HG03175 (cell line): ENCODE measurements around the gene CBX2.

Source experiments
- ATAC-seq: cut with Tn5 transposase; IDR thresholded peaks from one replicate; pipeline ENCODE4 v1.9.1; 2021; ENCODE audit warnings: mild to moderate bottlenecking, moderate library complexity; ENCODE audit not compliant: unreplicated experiment

Gene CBX2

DNA sequence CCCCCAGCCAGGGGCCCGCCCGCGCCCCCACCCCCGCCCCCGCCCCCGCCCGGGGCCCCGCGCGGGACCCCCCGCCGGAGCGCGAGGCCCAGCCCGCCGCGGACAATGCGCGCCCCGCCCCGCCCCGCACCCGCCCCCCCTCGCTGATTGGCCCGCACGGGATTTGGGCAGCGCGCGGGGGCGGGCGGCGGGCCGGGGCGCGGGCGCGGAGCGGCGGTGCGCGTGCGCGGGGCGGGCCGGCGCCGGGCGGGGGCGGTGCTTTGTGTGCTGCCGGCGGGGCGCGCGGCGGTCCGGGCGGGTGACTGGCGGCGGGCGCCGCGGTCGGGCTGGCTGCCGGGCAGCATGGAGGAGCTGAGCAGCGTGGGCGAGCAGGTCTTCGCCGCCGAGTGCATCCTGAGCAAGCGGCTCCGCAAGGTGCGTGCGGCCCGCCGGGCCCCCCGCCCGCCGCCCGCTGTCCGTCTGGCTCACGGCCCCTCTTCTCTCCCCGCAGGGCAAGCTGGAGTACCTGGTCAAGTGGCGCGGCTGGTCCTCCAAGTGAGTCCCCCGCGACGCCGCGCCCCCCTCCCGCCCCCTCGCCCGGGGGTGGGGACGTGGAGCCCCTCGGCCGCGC, at the start of gene CBX2:
Gene CBX2, plus strand, starts transcription at position 255 of the 610 bp plus-strand sequence. Its CDS starts 88 bp downstream, at position 343.
- ATAC-seq = peak; percentile 70

DNA sequence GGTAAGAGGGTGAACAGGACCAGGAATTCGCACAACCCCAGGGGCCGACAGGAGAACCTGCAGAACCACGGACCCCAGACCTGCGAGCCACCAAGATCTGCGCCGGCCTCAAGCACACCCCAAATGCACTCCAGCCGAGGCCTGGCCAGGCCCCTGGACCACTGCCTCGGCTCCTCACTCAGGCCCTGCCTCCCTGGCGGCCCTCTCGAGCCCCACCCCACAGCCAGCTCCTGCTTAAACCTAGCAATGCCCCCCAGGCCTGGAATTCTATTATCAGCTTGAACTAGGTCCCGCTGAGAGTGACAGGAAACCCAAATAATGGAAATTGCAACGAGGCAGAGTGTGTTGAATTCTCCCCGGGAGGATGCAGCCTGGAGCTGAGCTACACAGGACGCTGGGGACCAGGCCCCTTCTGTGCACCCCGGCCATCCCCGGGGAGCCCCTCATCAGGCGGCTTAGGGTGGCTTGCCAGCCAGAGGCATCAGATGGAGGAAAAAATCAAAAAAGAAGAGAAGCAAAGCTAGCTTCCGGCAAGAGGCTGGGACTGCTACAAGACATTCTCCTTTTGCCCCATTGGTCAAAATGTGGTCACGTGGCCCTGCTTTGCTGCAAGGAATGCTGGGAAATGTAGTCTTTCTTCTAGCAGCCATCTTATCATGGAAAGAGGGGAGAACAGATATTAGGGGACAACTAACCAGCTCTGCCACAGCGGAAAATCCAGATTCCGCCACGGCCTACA, 49.6 kb upstream of the CBX2 start:
- no peak for ATAC-seq

DNA sequence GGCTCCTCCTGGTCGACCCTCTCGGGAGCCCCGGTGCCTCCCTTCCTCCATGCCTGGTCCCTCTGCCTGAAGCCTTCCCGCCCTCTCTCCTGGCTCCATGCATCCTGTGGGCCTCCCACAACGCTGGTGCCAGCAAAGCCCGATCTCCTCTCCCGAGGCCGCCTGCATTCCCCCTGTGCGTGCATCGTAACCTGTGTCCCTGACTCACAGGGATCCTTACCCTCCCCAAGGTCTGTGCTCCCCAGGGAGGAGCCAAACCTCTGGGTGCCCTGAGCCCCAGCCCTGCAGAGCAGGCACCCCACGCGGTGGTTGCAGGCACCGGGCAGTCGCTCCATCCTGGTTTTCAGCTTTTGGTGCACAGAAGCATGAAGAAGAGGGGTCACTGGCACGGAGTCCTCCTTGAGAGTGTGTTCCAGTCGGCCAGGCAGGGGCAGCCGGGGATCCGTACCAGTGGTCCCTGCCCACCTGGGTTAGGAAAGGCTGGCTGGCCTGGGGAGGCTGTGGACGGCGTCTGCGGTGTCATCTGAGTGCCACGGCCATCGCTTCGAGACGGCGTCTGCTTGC, 49.0 kb upstream of the CBX2 start:
- ATAC-seq = no peak

DNA sequence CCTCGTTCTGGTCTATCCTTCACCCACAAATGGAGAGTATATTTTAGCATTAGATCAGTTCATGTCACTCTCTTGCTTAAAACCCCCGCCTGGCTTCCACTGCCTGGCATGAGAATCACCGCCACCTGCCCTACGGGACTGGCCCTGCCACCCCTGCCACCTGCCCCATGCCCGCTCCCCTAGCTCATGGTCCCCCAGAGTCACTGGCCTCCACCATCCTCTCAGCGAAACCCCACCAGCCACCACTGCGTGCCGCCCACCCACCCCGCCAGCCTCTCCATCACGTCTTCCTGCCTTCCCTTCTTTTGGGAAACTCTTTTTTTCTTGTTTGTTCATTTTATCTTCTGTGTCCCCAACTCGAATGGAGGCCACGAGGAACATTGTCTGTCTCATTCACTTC, 48.2 kb upstream of the CBX2 start:
- no peak for ATAC-seq

DNA sequence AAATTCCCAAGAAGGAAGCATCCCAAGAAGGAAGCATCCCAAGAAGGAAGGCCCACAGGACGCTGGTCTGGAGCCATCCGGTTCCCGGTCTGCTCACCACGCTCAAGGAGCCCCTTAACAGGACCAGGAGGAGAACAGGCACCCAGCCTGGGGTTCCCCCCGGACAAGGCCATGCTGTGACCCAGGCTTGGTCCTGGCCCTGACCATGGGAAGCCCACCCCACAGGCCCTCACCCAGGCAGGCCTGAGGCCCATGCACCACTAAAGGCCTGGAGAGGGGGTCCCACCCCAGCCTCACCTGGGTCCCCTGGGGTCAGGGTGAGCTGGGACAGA, 47.5 kb upstream of the CBX2 start:
- ATAC-seq = no peak

DNA sequence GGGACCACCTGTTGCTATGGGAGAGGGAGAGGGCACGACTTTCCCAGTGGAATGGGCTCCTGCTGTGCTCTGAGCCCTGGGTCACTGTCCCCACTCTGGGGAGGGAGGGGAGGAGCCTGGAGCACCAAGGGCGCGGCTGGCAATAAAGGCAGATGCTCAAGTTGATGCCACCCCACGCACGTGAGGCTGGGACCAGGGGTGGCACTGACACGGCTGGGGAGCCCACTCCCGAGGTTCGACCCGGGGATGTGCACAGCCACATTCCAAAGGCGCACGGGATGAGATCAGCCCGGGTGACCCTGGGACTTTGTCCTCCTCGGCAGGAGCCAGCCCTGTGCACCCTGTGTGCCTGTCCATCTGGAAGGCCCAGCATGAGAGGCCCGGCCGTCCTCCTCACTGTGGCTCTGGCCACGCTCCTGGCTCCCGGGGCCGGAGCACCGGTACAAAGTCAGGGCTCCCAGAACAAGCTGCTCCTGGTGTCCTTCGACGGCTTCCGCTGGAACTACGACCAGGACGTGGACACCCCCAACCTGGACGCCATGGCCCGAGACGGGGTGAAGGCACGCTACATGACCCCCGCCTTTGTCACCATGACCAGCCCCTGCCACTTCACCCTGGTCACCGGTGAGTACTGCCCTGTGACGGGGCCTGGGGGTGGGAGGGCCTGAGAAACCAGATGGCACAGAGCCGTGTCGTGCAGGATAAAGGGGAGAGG, 47.0 kb upstream of the CBX2 start, which contains the start of gene ENPP7:
Gene ENPP7, plus strand, starts transcription at position 175 of the 715 bp plus-strand sequence. Its CDS starts 197 bp downstream, at position 372.
- no peak for ATAC-seq

DNA sequence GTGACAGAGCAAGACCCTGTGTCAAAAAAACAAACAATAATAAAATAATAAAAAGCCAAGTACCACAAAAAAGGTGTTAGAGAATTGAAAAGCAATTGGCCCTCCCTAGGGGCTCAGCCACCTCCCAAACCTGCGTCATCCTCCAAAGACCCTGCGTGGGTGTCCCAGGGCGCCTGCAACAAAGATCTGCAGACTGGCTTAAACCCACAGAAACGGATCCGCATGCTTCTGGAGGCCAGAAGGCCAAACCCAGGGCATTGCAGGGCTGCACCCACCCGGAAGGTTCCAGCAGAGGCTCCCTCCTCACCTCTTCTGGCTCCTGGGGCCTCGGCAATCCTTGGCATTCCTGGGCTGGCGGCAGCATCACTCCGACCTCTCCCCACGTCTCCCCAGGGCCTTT, 45.7 kb upstream of the CBX2 start:
- no peak for ATAC-seq

DNA sequence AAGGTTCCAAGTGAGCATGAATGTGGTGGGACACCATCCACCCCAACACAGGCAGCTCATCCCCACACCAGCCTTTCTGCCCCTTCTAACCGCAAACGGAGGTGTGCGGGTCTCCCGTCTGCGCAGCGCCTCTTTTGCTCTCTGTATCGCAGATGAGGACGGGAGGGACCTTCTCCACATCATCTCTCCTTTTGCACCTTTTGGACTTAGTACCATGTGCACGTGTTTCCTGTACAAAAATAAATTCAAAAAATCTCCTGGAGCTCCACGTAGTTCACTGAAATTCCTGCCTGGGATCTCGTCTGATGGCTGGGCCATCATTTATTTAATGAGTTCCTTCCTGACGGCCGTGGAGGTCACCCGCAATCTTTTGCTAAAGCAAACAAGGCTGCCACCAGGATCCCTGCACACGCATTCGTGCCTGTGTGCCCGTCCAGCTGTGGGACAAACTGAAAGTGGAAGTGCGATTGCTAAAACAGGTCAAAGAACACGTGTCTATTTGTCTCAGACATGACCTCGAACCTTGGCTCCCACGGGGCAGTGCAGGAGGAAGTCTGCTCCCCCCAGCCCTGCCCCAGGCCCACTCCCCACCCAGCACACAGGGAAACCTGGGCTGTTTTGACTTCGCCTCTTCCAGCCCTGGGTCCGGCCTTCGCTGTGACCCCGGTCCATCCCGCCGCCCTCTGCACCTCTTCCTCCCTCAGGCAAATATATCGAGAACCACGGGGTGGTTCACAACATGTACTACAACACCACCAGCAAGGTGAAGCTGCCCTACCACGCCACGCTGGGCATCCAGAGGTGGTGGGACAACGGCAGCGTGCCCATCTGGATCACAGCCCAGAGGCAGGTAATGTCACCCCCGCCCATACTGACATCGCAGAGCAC, 44.9 kb upstream of the CBX2 start:
- ATAC-seq = no peak

DNA sequence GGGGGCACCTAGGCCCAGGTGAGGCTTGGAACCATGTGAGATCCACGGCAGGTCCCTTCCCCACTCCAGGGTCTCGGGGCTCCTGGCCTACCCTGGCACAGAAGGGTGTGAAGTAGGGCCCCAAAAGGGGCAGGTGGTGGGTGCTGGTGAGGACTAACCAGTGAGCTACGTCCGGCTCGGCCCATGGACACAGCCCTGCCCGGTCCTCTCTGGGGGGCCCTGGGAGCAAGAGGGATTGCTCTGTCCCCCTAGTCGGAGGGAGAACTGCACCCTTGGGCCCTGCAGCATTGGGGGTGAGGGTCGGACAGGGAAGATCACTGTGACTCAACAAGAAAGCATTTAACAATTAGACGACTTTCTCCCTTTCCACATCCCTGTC, 44.3 kb upstream of the CBX2 start:
- no peak for ATAC-seq

DNA sequence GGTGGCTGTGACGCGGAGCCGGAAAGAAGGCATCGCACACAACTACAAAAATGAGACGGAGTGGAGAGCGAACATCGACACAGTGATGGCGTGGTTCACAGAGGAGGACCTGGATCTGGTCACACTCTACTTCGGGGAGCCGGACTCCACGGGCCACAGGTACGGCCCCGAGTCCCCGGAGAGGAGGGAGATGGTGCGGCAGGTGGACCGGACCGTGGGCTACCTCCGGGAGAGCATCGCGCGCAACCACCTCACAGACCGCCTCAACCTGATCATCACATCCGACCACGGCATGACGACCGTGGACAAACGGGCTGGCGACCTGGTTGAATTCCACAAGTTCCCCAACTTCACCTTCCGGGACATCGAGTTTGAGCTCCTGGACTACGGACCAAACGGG, 42.9 kb upstream of the CBX2 start:
- no peak for ATAC-seq

DNA sequence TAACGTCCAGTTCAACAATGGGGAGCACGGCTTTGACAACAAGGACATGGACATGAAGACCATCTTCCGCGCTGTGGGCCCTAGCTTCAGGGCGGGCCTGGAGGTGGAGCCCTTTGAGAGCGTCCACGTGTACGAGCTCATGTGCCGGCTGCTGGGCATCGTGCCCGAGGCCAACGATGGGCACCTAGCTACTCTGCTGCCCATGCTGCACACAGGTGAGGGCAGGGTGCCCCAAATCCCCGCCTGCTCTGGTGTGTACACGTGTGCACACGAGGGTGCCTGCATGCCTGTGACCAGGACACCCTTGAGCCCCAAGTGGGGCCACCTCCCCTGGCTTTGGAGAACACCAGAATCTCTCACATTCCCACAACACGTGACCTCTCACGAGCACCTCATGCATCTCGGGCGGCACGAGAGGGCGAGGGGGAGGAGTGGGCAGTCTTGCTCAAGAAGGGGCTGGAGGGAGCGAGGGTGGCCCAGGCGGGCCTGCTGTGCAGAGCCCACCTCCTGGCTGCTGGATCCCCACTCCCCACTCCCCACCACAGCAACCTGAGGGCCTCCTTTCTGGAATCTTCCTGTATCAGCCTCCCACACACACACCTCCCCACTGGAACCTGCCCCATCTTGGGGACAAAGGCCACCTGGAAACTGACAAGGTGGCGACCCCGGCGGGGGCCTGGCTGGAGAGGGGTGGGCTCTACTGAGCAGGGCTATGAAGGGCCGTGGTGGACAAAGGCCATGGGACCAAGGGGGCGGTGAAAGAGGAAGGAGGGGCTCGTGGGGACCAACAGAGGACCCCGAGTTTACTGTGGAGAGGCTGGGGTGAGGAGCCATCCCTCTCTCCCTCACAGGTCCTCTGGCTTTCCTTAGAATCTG, 40.7 kb upstream of the CBX2 start:
- no peak for ATAC-seq

DNA sequence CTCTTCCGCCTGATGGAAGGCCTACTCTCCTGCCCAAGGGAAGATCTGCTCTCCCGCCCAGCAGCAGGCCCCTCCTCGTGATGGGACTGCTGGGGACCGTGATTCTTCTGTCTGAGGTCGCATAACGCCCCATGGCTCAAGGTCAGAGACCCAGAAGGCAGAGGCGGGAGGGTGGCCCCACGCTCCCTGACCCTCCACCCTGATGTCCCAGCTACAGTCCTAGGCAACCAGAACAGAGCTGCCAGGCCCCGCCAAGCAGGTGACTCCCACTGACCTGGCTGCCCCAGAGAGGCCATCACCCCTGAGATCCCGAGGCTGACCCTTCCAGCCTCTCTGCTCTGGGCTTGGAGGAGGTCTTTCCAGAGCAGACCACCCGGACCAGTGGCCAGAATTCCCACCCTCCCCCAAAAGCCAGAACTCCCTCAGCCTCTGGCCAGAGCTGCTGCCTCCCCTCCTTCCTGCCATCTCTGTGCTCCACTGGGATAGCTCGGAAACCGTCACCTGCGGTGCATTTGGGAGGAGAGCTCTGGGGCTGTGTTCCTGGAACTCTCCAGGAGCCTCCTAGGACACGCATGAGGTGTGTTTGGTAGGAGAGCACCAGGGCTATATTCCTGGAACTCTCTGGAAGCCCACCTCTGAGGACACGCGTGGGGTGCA, 39.9 kb upstream of the CBX2 start:
- ATAC-seq = no peak

DNA sequence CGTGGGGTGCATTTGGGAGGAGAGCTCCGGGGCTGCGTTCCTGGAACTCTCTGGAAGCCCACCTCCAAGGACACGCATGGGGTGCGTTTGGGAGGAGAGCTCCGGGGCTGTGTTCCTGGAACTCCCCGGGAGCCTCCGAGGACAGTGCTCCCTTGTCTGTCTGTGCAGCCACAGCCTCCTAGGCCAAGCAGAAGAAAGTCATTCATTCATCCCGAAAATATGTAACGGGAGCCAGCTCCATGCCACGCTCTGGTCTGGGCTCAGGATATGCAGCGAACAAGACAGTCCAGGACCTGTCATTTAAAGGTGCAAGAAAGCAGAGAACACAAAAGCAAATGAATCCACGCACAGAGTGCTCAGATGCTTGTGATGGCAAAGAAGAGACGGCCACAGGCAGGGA, 39.3 kb upstream of the CBX2 start:
- no peak for ATAC-seq

DNA sequence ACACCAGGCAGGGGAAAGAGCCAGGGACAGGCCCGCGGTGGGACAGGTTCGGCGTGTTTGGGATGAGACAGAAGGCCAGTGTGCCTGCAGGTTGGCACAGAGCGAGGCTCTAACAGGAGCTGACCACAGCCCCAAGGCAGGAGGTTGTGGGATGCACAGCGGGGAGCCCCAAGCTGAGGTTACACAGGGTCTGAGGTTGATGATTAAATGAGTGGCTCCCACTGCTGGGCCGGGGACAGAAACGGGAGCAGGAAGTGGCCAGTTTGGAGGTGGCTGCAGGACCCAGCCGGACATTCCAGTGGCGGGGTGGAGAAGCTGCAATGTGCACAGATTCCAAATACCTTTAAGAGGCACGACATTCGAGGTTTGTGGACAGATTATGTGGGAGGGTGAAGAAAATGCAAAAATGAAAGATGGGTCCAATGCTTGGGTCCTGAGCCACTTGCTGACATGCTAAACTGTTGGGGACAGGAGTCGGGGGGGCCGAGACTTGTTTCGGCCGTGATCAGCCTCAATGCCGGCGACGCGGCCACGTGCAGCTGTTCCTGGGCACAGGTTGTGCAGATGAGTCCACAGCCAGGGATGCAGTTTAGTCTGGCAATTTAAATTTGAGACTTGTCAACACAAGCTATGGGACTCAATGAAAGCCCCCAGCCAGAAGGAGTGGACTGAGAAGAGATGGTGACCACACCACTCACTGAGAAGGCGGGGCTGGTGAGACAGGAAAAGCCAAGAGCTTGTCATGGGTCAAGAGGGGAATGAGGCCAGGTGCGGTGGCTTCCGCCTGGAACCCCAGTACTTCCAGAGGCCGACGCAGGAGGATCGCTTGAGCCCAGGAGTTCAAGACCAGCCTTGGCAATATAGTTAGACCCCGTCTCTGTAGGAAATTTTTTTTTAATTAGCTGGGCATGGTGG, 38.5 kb upstream of the CBX2 start:
- no peak for ATAC-seq

DNA sequence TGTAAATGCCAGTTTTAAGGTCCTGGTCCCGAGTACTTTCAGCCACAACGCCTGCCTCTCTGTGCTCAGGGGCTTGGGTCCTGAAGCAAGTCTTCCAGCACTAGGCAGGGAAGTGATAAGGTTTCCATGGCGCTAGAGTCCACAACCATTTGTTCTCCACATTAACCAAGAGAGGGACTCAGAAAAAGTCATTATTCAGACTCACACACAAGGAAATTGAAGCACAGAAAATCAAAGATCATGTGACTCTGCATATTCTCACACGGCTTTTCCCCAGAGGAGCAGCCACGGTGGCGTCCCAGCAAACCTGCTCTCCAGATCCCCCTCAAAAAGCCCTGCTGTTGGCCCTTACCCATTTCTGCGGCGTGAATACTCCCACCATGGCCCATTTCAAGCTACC, 37.5 kb upstream of the CBX2 start:
- no peak for ATAC-seq

DNA sequence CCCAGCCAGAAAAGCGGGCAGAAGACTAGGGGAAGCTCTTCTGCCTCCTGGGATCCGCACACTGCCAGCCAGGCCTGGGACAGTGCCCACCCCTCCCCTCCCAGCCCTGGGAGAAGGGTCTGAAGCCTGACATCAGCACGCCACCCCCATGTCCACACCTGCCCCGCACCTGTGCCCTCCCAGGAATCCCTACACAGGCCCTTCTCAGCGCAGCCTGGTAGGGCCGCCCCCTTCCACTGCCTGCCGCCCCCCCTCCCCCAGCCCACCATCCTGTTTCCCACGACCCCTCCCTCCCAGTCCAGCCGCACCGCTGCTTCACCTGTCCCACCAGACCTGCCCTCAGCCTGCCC, 36.6 kb upstream of the CBX2 start:
- no peak for ATAC-seq

DNA sequence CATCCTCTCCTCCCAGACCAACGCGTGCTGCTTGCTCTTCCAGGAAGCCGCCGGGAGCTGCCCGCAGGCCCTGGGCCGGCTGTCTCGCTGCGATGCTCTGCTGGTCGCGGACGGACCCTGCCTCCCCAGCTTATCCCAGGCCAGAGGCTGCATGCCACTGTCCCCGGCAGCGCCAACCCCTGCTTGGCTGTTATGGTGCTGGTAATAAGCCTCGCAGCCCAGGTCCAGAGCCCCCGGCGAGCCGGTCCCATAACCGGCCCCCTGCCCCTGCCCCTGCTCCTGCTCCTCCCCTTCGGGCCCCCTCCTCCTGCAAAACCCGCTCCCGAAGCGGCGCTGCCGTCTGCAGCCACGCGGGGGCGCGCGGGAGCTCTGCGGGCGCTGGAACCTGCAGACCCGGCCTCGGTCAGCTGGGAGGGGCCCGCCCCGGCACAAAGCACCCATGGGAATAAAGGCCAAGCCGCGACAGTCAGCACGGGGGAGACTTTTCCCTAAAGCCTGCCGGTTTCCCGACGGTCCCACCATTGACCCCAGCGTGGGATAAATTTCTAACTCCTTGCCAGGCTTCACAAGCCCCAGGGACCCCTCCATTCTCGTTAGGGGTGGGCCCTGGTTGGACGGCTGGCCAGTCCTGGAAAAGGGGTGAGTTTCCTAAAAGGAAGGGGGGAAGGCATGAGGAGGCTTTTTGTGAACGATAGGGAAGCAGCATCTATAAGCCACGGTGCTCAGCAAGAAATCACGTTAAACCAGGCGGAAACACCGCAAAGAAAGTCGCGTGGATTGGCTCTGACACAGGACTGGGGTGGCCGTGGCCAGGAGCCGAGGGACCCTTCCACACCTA, 36.0 kb upstream of the CBX2 start:
- no peak for ATAC-seq

DNA sequence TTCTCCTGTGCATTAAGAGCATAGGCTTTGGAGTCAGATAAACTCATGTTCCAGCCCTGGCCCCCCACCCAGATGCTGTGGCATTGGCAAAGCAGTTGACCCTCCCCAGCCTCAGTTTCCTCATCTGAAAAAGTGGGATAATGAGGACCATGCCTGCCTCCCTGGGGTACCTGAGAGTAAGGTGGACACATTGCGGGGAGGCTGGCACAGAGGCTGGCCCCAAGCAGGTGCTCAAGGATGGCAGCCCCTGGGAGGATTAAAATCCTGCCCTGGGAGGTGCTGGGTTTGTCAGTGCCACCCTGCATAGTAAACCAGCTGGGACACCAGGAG, 35.4 kb upstream of the CBX2 start:
- ATAC-seq = no peak
